ENCODE data around the gene ARHGAP6. TPM values are rescaled to one million over a fixed set of nuclear protein-coding genes. Genes with fewer than 3 reads are reported as not detected.

The ARHGAP6 gene
- total and polyA plus RNA-seq, 9 of the 15 experiments (the other 6 are each of a cell fraction or from before 2014, with no cell fraction given), result 12.5 to 63.6 (median 41.8) TPM

GRCh38 chrX:11438767-11439166 lies 227.0 kb downstream of the ARHGAP6 start (continued):
- no peak for TF ChIP-seq ZNF561 (CRISPR knock-in tag; conservative IDR thresholded peaks at IDR 0.05)
- no peak for TF ChIP-seq RFX5 (IDR thresholded peaks at IDR 0.05; ENCODE audit: low read depth, low read length)
- TF ChIP-seq ZC3H4 (CRISPR knock-in tag; IDR thresholded peaks at IDR 0.05; ENCODE audit: borderline replicate concordance), result no peak
- TF ChIP-seq ZC3H11A (IDR thresholded peaks at IDR 0.05; ENCODE audit: low read depth, low read length), result no peak
- no peak for TF ChIP-seq CCAR2 (IDR thresholded peaks at IDR 0.05; ENCODE audit: low read depth, low read length)
- TF ChIP-seq ADNP (tag; IDR thresholded peaks at IDR 0.05), result no peak
- TF ChIP-seq BRD9 (IDR thresholded peaks at IDR 0.05; ENCODE audit: low read depth, partially characterized antibody), result no peak
- no peak for TF ChIP-seq CHD2 (IDR thresholded peaks at IDR 0.05; ENCODE audit: low read depth, low read length)

GRCh38 chrX:11438380-11438723 lies 227.4 kb downstream of the ARHGAP6 start:
- in situ Hi-C loops (cut with MboI), result no loop called here
- no peak for TF ChIP-seq MCM2 (IDR thresholded peaks at IDR 0.05; ENCODE audit: low read depth)
- DNase-seq (ENCODE audit: extremely low read depth in 1 of 4, low spot score in 3 of 4), result no peak
- Histone ChIP-seq H3K4me1 (replicated peaks in 1 of 2; ENCODE audit: control insufficient read depth in 2 of 2, insufficient read depth in 2 of 2, low read length in 2 of 2) (peaks cover 0 to 27% of the 10 kb centered on the region in 2 experiments; a peak in 2 of 5 replicates), H3K9me1 (ENCODE audit: control insufficient read depth, insufficient read depth, low read length) (no peaks in the 10 kb centered on the region), H2AFZ (ENCODE audit: low read depth, low read length) (peak overlapping the region; percentile 98), H3K9ac (ENCODE audit: insufficient read depth in 1 of 2, low read depth in 2 of 2, low read length in 2 of 2) (peak overlapping the region in 1 of 2 experiments; percentile 66; a peak in 2 of 4 replicates), H3K27me3 (ENCODE audit: control insufficient read depth in 2 of 2, insufficient read depth in 2 of 2, low read length in 2 of 2) (no peaks in the 10 kb centered on the region), H3K4me2 (ENCODE audit: insufficient read depth, low read length) (peak overlapping the region; percentile 79), H3K27ac (ENCODE audit: extremely low read depth, low read depth, low read length) (peak overlapping the region; percentile 82; the same call in 2 of the 3 replicates), H3K4me3 (peak overlapping the region; percentile 23), H3K9me3 (replicated peaks; ENCODE audit: control insufficient read depth, insufficient read depth, low read depth, low read length) (no peaks in the 10 kb centered on the region), H3K79me2 (ENCODE audit: control insufficient read depth, insufficient read depth, low read length) (no peaks in the 10 kb centered on the region), H3K36me3 (ENCODE audit: control insufficient read depth, insufficient read depth, low read length) (no peaks in the 10 kb centered on the region), H4K20me1 (replicated peaks; ENCODE audit: control insufficient read depth, insufficient read depth, low read length) (no peaks in the 10 kb centered on the region)
- 49% methylated on average over 2 of the region's 2 CpGs for WGBS (ENCODE audit: insufficient coverage, low coverage, missing lambda C conversion rate)
- no peak for ATAC-seq
- intact Hi-C loops (cut with micrococcal nuclease), result no loop called here
- FAIRE-seq, result peak; percentile 11
- CTCF ChIA-PET (ENCODE audit: low intra/inter-chr PET ratio), result no interaction called here
- POLR2A ChIA-PET, result interaction anchor here (1.0 to 1.6 kb wide), 4 partner anchors 11 to 26 kb away, joined by 3 to 4 read pairs (median 3); no protein-coding TSS in a partner anchor
- no TSS peak for BruUV-seq (replicated peaks)
